ENCODE measurements around the gene TOM1L2.

GRCh38 chr17:17873450-17873991 is 98.7 kb downstream of the TOM1L2 start:
- TF ChIP-seq POLR2A (IDR thresholded peaks at IDR 0.05; ENCODE audit: low read depth, low read length) (no peak), CTCF (conservative IDR thresholded peaks at IDR 0.05; ENCODE audit: low read depth, low read length) (no peak)

Measured in IMR-90 (cell line).